CD1c-positive myeloid dendritic cell (primary cell): ENCODE results near the gene NAT10.
A peak's percentile ranks its signal among the peaks of the same experiment; 100 is the strongest.

ENCODE experiments used
- DNase-seq: peaks from one replicate; pipeline ENCODE4 v3.0.0-alpha.2; 2016; ENCODE audit errors: extremely low spot score

Gene NAT10

GRCh38 chr11:34149274-34149673 is 43.8 kb downstream of the NAT10 start:
- DNase-seq = no peak

GRCh38 chr11:34149786-34150185 is 44.4 kb downstream of the NAT10 start:
- DNase-seq = no peak

GRCh38 chr11:34150494-34151151 is 45.2 kb downstream of the NAT10 start:
- DNase-seq = no peak

GRCh38 chr11:34151166-34151565 is 45.7 kb downstream of the NAT10 start:
- no peak for DNase-seq

- DNase-seq = no peak
Observed at GRCh38 chr11:34151916-34152845, 46.8 kb downstream of the NAT10 start.

GRCh38 chr11:34154059-34154875 is 48.8 kb downstream of the NAT10 start:
- peak; percentile 63 for DNase-seq

- DNase-seq = no peak
Observed at GRCh38 chr11:34155057-34155756, 49.8 kb downstream of the NAT10 start.

- no peak for DNase-seq
Observed at GRCh38 chr11:34155757-34156062, 50.3 kb downstream of the NAT10 start.

GRCh38 chr11:34157163-34157562 is 51.7 kb downstream of the NAT10 start:
- no peak for DNase-seq

- DNase-seq = no peak
Observed at GRCh38 chr11:34158661-34159060, 53.2 kb downstream of the NAT10 start.

- no peak for DNase-seq
Observed at GRCh38 chr11:34160049-34160721, 54.8 kb downstream of the NAT10 start.

GRCh38 chr11:34160791-34161190 is 55.4 kb downstream of the NAT10 start:
- no peak for DNase-seq

GRCh38 chr11:34161361-34161760 is 55.9 kb downstream of the NAT10 start:
- DNase-seq = no peak

GRCh38 chr11:34161812-34162492 is 56.5 kb downstream of the NAT10 start:
- no peak for DNase-seq

GRCh38 chr11:34162493-34162820 is 57.0 kb downstream of the NAT10 start:
- no peak for DNase-seq

- DNase-seq = no peak
Observed at GRCh38 chr11:34162856-34163255, 57.4 kb downstream of the NAT10 start.

GRCh38 chr11:34165121-34165520 is 59.7 kb downstream of the NAT10 start:
- DNase-seq = no peak

GRCh38 chr11:34165786-34166555 is 60.5 kb downstream of the NAT10 start:
- DNase-seq = no peak

- DNase-seq = no peak
Observed at GRCh38 chr11:34166806-34167740, 61.6 kb downstream of the NAT10 start.
